ENCODE results near the gene APEH. TPM values are rescaled to one million over a fixed set of nuclear protein-coding genes. Genes with fewer than 3 reads are reported as not detected.

APEH gene
- total and polyA plus RNA-seq, 2 experiments from 2014 or later = 170 to 264 TPM

DNA sequence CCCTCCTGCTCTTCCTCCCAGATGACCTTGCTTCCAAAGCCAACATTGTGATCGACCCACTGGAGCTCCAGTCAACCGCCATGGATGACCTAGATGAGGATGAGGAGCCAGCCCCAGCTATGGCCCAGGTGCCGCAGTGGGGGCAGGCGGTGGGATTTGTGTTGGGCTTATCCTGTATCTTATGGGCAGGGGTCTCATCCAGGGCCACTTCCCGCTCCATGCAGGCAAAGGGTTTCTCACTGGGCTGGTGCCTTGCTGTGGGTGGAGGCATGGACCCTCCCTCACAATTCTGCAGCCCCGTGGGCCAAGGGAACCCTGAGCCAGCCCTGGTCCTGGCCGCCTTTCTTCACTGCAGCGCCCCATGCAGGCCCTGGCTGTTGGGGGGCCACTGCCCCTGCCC is 30.5 kb downstream of the APEH start:
- Mint-ChIP-seq H3K4me3 (no peak overlapping the region), H3K9me3 (no peaks in the 10 kb centered on the region), H3K27ac (no peak overlapping the region), H3K4me1 (peaks cover 18% of the 10 kb centered on the region), H3K27me3 (ENCODE audit: insufficient read depth, low read depth, poor library complexity) (peaks cover 24% of the 10 kb centered on the region), H3K36me3 (ENCODE audit: low read depth) (peaks cover 15% of the 10 kb centered on the region)
- Histone ChIP-seq H3K9me2 (ENCODE audit: insufficient read depth) (no peaks in the 10 kb centered on the region), H2AFZ (no peak overlapping the region), H3K4me2 (no peak overlapping the region), H3F3A (replicated peaks; ENCODE audit: low read depth) (no peaks in the 10 kb centered on the region; the same call in 1 of the 2 replicates), H3K36me3 (ENCODE audit: insufficient read depth) (no peaks in the 10 kb centered on the region), H3K27ac (ENCODE audit: low read depth) (no peak overlapping the region), H3K4me1 (ENCODE audit: insufficient read depth) (no peaks in the 10 kb centered on the region), H4K20me1 (replicated peaks; ENCODE audit: insufficient read depth) (peaks cover 6% of the 10 kb centered on the region), H3K79me2 (replicated peaks; ENCODE audit: insufficient read depth) (no peaks in the 10 kb centered on the region), H3K4me3 (no peak overlapping the region), H3K27me3 (ENCODE audit: insufficient read depth) (no peaks in the 10 kb centered on the region)
- TF ChIP-seq JUNB (IDR thresholded peaks at IDR 0.05; ENCODE audit: unreplicated experiment) (no peak), STAT1 (IDR thresholded peaks at IDR 0.05; ENCODE audit: unreplicated experiment) (no peak), POLR2AphosphoS5 (IDR thresholded peaks at IDR 0.05; ENCODE audit: low read depth) (no peak), NANOG (IDR thresholded peaks at IDR 0.05; ENCODE audit: borderline replicate concordance) (no peak), ZNF114 (CRISPR knock-in tag; IDR thresholded peaks at IDR 0.05) (no peak), ZNF331 (CRISPR knock-in tag; IDR thresholded peaks at IDR 0.05; ENCODE audit: low read depth) (no peak), EZH2phosphoT487 (IDR thresholded peaks at IDR 0.05; ENCODE audit: unreplicated experiment) (no peak)
- TF ChIP-seq, protein P1, sequence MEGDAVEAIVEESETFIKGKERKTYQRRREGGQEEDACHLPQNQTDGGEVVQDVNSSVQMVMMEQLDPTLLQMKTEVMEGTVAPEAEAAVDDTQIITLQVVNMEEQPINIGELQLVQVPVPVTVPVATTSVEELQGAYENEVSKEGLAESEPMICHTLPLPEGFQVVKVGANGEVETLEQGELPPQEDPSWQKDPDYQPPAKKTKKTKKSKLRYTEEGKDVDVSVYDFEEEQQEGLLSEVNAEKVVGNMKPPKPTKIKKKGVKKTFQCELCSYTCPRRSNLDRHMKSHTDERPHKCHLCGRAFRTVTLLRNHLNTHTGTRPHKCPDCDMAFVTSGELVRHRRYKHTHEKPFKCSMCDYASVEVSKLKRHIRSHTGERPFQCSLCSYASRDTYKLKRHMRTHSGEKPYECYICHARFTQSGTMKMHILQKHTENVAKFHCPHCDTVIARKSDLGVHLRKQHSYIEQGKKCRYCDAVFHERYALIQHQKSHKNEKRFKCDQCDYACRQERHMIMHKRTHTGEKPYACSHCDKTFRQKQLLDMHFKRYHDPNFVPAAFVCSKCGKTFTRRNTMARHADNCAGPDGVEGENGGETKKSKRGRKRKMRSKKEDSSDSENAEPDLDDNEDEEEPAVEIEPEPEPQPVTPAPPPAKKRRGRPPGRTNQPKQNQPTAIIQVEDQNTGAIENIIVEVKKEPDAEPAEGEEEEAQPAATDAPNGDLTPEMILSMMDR (conservative IDR thresholded peaks at IDR 0.05; ENCODE audit: low read depth in 2 of 2) = no peak
- TF ChIP-seq, protein P2, sequence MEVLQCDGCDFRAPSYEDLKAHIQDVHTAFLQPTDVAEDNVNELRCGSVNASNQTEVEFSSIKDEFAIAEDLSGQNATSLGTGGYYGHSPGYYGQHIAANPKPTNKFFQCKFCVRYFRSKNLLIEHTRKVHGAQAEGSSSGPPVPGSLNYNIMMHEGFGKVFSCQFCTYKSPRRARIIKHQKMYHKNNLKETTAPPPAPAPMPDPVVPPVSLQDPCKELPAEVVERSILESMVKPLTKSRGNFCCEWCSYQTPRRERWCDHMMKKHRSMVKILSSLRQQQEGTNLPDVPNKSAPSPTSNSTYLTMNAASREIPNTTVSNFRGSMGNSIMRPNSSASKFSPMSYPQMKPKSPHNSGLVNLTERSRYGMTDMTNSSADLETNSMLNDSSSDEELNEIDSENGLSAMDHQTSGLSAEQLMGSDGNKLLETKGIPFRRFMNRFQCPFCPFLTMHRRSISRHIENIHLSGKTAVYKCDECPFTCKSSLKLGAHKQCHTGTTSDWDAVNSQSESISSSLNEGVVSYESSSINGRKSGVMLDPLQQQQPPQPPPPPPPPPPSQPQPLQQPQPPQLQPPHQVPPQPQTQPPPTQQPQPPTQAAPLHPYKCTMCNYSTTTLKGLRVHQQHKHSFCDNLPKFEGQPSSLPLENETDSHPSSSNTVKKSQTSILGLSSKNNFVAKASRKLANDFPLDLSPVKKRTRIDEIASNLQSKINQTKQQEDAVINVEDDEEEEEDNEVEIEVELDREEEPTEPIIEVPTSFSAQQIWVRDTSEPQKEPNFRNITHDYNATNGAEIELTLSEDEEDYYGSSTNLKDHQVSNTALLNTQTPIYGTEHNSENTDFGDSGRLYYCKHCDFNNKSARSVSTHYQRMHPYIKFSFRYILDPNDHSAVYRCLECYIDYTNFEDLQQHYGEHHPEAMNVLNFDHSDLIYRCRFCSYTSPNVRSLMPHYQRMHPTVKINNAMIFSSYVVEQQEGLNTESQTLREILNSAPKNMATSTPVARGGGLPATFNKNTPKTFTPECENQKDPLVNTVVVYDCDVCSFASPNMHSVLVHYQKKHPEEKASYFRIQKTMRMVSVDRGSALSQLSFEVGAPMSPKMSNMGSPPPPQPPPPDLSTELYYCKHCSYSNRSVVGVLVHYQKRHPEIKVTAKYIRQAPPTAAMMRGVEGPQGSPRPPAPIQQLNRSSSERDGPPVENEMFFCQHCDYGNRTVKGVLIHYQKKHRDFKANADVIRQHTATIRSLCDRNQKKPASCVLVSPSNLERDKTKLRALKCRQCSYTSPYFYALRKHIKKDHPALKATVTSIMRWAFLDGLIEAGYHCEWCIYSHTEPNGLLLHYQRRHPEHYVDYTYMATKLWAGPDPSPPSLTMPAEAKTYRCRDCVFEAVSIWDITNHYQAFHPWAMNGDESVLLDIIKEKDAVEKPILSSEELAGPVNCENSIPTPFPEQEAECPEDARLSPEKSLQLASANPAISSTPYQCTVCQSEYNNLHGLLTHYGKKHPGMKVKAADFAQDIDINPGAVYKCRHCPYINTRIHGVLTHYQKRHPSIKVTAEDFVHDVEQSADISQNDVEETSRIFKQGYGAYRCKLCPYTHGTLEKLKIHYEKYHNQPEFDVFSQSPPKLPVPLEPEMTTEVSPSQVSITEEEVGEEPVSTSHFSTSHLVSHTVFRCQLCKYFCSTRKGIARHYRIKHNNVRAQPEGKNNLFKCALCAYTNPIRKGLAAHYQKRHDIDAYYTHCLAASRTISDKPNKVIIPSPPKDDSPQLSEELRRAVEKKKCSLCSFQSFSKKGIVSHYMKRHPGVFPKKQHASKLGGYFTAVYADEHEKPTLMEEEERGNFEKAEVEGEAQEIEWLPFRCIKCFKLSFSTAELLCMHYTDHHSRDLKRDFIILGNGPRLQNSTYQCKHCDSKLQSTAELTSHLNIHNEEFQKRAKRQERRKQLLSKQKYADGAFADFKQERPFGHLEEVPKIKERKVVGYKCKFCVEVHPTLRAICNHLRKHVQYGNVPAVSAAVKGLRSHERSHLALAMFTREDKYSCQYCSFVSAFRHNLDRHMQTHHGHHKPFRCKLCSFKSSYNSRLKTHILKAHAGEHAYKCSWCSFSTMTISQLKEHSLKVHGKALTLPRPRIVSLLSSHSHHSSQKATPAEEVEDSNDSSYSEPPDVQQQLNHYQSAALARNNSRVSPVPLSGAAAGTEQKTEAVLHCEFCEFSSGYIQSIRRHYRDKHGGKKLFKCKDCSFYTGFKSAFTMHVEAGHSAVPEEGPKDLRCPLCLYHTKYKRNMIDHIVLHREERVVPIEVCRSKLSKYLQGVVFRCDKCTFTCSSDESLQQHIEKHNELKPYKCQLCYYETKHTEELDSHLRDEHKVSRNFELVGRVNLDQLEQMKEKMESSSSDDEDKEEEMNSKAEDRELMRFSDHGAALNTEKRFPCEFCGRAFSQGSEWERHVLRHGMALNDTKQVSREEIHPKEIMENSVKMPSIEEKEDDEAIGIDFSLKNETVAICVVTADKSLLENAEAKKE (CRISPR knock-in tag; IDR thresholded peaks at IDR 0.05) = no peak
- ATAC-seq (no peak), DNase-seq (ENCODE audit: low spot score) (no peak)

Measured in GM23338 (cell line).